Measurements from ENCODE around the gene MPZL2.

Gene MPZL2

GRCh38 chr11:118219244-118219643 lies 44.9 kb downstream of the MPZL2 start:
- no peak for DNase-seq (ENCODE audit: low read depth)

DNA sequence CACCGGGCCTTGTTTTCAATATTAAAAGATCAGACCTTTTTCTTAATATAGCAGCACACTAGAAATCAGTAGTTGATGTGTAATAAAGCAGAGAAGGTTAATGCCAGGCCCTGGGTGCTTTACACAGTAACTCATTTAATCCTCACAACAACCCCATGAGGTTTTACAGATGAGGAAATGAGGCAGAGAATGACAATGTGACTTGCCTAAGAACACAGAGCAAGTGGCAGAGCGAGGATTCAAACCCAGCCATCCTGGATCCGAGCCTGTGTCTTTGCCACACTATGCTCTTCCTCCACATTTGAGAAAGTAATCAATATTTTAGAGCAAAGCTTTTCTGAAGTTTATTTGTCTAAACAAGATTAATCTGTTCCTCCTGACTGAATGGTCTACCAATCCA lies 46.5 kb downstream of the MPZL2 start:
- DNase-seq (ENCODE audit: low read depth), result no peak

DNA sequence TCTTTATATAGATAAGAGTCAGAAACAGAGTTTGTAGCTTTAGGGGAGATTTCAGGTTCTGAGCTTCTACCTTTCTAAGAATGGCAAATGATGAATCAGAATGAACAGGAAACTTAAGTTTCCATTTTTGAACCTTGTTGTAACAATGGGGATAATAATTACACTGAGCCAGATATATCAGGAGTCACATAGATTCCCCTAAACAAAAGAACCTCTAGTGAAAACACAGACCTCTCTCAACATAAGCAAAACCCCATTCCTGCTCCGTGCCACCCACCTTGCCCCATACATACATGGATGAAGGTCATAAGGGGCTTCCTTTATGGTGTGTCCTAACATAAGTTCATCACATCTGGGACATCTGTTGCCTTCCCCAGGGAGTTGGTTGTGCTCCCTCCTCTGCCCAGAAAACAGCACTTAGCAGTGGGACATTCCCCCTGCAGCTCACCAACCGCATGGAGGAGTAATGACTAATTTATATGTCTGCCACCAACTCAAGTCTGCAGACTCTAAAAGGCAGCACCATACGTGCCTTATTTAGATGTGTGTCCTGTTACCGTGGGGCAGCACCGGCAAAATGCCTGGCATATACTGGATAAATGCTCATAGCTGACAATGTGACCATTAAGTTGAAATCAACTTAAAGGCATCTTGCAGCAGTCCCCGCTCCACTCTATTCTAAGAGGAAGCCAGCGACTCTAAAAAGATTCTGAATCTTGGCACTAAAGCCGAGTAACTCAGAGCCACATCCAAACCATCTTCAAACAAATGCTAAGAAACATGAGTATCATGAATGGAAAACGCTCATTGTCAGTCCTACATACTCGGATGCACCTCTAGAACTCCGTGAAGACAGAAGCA lies 47.2 kb downstream of the MPZL2 start:
- no peak for DNase-seq (ENCODE audit: low read depth)

GRCh38 chr11:118215765-118216164 lies 48.3 kb downstream of the MPZL2 start:
- DNase-seq (ENCODE audit: low read depth), result no peak

GRCh38 chr11:118215262-118215661 lies 48.8 kb downstream of the MPZL2 start:
- DNase-seq (ENCODE audit: low read depth), result no peak

- DNase-seq (ENCODE audit: low read depth), result no peak
These were observed 49.7 kb downstream of the MPZL2 start for GRCh38 chr11:118214210-118214914.

DNA sequence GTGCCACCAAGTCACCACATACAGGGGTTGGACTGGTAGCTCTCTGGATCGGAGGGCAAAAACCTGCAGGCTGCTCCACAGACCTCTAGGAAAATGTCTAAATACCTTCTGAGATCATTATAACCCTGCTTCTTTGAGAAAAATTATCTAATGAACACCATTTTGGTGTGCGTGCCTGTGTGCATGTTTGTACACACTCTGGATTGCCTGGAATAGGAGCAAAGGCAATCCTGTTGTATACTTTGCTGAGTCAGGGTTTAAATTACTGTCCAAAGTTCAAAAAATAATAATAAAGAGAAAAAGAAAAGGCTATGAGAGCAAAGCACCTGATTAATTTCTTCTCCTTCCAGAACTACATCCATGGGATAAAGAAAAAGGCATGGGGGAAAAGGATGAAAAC lies 50.3 kb downstream of the MPZL2 start:
- DNase-seq (ENCODE audit: low read depth), result no peak

DNA sequence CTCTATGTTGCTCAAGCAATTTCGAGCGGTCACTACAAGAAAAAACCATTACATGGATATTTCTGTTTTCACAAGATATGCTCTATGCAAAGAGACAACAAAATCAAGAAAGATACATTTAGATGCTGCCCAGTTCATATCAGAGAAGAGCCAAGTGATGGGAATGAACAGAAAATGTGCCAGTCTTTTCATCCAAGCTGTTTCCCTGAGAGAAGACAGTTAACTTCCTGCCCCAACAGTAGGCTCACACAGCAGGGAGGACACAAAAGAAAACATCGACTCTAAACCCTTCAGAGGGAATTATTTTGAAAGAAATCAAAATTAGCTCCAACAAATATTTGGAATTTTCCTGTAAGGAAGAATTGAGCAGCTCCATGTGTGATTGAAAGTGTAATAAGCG lies 50.9 kb downstream of the MPZL2 start:
- no peak for DNase-seq (ENCODE audit: low read depth)

DNA sequence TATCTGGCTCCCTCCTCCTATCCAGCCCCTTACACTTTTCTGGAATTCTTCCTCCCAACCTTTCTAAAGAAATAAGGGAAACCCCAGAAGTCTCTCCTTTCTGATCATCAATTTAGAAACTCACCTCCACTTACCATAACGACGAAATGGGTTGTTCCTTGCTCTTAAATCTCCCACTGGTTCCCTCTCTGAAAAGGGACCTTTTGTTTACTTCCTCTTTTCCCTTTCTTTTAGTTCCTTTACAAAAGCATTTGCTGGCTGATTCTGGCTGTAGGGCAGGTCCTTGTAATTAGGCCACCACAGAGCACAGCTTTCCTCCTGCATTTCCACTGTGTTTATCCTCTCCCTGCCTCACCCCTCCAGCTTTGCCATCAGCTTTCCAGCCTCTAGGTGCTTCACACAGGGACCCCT lies 51.3 kb downstream of the MPZL2 start:
- no peak for DNase-seq (ENCODE audit: low read depth)

GRCh38 chr11:118212131-118212725 lies 51.9 kb downstream of the MPZL2 start:
- no peak for DNase-seq (ENCODE audit: low read depth)

GRCh38 chr11:118211006-118211405 lies 53.1 kb downstream of the MPZL2 start:
- DNase-seq (ENCODE audit: low read depth), result no peak

DNA sequence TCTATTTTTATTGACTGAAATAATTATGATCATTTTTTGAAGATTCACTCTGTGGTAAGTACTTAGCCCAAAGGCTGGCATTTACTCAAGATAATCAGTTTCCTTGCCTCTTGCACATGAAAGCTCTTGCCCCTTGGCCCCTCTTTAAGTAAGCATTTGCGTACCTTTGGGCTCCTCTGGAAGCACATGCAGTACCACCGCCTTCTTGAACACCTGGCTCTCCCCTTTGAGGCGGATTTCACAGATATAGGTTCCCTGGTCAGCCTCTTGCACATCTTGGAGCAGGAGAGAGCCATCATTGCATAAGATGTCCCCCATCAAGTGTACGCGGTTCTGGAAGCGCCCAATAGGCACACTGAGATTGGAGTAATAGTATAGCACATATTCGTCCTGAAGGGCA lies 53.8 kb downstream of the MPZL2 start:
- DNase-seq (ENCODE audit: low read depth), result no peak

GRCh38 chr11:118209033-118209432 lies 55.1 kb downstream of the MPZL2 start:
- DNase-seq (ENCODE audit: low read depth), result no peak

GRCh38 chr11:118207079-118207478 lies 57.0 kb downstream of the MPZL2 start:
- no peak for DNase-seq (ENCODE audit: low read depth)

DNA sequence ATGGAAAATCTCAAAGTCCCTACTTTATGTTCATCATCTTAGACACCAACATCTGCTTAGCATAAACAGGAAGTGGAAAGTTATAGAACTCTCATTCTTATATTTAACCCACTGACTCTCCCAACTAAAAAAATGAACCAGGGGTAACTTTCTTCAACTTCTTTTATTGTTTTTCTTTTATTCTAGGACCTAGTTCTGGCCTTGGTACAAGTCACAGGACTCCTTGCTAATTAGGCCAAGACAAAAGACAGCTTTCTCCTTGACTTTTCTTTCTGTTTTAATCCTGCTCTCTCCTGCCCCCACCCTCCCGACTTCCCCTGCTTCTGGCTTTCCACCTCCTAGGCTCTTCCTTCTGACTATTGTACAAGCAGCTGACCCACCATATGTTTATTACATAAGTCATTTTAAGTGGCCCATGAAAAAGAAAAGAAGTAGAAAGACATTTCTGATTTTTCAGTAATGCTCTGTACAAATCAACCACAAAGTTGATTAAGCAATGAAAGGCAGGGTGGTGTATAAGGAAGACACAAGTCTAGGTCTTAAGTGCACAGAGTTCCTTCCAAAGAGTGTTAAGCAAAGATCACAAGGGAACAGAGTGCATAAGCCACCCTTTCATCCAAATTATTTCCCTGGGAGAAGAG lies 57.6 kb downstream of the MPZL2 start:
- no peak for DNase-seq (ENCODE audit: low read depth)

DNA sequence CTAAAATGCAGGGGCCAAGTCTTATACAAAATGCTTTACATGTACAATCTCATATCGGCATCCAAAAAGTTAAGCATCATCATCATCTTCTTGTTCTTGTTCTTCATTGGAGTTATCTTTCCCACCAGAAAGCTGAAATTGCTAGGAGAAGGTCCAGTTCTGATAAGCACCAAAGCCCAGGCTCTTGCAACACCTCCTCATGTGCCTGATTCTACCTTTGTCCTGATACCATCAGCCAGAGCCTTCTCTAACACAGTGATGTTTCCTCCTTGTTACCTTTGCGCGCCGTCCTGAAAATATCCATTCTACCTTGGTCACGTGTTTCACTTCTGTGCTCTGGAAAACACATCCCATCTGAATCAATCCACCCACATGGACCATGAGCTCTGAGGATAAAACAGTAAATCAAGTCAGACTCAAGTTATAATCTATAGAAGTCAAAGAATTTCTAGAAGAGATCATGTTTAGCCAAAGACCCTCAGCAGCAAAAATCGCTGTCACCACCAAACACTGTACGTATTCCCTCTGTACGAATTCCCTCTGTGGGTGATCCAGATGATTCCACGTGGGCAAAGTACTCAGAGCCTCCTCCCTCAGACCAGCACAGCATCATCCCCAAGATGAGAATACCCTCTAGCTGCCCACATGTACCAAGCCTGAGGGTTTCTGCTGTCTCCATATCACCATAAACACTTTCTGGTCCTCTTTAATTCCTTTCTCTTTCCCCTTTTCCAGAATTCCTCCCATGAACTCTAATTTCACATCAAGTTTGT lies 58.3 kb downstream of the MPZL2 start:
- DNase-seq (ENCODE audit: low read depth), result no peak

Measured in stimulated activated CD8-positive, alpha-beta memory T cell treated with anti-CD3 and anti-CD28 coated beads, Interleukin-12 subunit alpha, Interleukin-12 subunit beta, amount 100 ng/mL, for 4 hours (primary cell).